GM12801 (cell line): ENCODE data around the gene CHD2.

ENCODE experiments used
- TF ChIP-seq, protein P1 (sequence below): IDR thresholded peaks from one replicate; pipeline ENCODE4 v1.5.1; 2011; ENCODE audit warnings: control low read depth; ENCODE audit not compliant: insufficient read length; ENCODE audit errors: extremely low read depth

The CHD2 gene

DNA sequence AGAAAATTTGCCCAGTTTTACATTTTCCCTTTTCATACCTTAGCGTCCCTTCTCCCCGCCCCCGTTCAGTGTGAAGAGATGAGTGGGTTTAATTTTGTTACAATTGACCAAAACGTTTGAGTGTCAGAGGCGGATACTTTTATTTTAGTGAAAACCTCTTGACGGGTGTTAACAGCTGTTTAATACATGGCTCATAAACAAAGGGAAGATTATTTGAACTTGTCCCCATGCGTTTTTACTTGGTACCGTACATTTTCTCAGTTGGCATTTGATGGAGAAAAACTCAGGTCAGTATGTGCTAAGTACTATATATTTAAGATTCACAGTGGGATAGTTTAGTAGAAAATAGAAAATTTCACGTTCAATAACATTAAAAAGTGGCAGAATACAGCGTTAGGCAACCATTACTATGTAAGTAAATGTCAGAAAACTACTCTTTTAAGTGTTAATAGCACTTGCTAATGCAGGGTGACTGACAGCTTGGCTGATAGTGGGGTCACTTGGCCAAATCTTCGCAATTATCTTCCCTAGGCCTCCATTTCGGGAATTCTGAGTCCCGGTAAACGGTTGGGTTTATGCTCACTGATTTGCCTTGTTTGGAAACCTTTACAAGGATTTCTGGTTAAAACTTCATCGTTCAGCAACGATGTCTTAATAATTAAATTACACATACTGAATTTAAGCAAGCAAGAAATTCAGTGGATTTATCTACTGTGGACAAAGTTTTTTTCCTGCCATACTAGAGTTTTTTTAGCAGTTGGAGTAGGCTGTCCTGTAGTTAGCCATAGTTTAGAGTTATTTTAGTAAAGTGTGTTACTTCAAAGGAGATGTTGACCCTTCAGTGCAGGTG, 4.8 kb downstream of the CHD2 start:
- TF ChIP-seq, protein P1, sequence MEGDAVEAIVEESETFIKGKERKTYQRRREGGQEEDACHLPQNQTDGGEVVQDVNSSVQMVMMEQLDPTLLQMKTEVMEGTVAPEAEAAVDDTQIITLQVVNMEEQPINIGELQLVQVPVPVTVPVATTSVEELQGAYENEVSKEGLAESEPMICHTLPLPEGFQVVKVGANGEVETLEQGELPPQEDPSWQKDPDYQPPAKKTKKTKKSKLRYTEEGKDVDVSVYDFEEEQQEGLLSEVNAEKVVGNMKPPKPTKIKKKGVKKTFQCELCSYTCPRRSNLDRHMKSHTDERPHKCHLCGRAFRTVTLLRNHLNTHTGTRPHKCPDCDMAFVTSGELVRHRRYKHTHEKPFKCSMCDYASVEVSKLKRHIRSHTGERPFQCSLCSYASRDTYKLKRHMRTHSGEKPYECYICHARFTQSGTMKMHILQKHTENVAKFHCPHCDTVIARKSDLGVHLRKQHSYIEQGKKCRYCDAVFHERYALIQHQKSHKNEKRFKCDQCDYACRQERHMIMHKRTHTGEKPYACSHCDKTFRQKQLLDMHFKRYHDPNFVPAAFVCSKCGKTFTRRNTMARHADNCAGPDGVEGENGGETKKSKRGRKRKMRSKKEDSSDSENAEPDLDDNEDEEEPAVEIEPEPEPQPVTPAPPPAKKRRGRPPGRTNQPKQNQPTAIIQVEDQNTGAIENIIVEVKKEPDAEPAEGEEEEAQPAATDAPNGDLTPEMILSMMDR = no peak

DNA sequence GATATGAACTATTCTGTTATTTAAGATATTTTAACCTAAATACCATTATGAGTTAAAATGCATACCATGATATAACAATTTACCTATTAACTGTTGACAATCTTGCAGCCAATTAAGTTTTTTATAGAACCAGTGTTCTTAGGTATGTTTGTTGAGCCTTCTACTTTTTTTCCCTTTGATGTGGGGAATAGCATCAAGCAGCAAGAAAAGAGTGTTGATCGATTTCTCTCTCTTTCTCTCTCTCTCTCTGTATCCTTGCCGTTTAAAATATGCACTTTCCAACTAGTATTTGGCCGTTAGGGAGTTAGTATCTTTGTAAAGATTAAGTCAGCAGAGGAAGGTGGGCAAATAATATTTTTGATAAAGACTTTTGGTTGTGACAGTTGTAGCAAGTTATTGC, 5.9 kb downstream of the CHD2 start:
- TF ChIP-seq, protein P1 = no peak

DNA sequence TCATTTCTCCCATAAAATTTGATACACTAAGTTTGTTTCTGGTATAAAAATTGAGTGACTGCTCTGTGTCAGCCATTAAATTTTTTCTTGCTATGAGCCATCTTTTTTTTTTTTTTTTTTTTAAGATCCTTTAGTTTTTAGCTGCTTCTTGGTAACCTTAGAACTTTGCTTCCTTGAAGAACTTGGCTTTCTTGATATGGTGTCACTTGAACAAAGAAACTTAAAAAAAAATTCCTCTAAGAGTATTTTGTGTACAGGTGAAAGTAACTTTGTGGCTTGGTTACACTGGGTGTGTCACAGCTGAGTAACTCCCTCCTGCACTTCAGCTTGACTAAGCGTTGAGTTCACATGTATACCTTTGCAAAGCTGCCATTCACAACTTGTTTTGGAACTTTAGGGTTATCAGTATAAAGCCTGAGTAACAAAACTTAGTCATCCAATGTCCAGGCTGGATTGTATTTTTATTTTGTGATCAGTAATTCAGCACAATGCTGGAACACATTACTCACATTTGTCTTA, 6.5 kb downstream of the CHD2 start:
- TF ChIP-seq, protein P1 = no peak

DNA sequence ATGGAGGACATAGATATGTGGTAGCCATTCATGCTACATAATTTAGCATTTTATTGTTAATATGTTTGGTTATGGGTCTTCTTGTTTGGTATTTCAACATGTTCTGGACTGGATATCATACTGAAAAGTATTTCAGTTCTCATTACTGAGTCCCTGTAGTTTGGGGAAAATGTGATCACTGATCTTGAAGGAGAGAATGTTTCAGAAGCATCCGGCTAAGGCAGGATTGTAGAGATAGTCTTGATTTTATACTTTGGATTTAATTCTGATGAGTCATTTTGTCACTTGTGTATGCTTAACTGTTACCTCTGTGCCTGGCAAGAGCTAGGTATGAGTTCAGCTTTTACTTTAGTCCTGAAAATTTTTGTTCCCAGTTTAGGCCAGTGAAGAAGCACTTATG, 7.1 kb downstream of the CHD2 start:
- TF ChIP-seq, protein P1 = no peak

DNA sequence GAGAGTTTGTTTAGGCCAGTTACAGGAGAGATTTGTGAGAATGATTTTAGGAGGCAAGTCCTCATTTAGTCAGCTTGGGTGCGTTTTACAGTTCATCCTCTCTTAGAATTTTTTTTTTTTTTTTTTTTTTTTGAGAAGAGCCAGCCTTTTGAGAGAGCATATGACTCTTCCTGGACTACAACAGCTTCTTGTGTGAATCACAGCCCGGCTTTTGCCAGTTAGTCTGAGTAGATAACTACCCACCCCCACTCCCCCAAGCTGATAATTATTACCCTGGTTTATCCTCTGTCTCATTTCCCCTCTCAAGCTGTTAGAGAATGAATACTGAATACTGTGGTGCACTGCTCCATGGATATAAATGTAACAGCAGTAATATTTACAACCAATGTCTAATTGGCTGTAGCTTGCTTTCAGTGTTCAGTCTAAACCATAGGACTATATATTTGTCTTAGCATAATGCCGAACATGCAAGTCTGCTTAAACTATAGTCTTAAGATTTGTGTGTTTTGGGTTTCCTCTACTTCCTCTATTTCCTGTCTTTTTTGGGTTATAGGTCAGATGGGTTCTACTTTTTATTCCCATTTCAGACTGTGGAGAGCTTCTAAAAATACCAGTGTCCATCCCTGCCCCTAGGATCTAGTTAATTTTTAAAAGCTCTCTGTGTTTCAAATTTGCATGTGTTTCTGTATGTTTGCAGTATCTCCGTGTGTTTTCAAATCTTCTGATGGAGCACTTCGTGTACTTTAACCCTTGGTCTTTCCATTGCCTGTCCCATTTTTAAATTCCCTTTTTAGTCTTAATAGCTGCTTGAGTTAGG, 8.0 kb downstream of the CHD2 start:
- TF ChIP-seq, protein P1 = no peak

DNA sequence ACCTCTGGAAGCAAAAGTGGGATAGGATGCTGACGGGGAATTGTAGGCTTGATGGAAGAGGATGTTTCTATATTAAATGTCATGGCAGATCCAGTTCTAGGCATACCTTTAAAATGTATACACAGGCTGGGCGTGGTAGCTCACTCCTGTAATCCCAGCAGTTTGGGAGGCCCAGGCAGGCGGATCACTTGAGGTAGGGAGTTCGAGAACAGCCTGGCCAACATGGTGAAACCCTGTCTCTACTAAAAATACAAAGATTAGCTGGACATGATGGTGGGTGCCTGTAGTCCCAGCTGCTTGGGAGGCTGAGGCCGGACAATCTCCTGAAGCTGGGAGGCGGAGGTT, 8.6 kb downstream of the CHD2 start:
- TF ChIP-seq, protein P1 = no peak

DNA sequence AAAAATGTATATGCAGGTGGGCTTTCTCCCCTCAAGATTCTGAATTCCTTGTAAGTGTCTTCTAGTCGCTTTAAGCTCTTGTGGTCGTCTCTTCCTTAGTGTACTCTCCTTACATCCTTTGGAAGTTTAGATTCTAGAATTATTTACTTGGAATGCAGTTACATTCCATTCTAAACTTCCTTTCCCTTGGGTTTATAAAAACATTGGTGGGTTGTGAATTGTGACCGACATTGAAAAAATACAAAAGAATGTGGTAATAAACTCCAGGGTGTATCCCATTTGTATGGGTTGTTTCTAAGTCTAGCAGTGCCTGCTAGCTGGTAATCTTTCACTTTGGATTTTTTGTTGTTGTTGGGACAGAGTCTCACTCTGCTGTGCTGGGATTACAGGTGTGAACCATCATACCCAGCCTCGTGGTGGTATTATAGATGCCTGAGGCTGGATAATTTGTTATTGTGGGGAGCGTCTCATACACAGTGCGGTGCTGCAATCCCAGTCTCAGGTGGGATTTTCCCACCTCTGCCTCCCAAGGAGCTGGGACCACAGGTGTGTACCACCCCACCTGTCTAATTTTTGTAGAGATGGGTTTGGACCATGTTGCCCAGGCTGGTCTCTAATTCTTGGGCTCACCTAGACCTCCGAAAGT, 9.1 kb downstream of the CHD2 start:
- TF ChIP-seq, protein P1 = no peak
